Activated CD8-positive, alpha-beta T cell treated with anti-CD3 and anti-CD28 coated beads, Interleukin-2, amount 10 ng/mL, durations not matched to agents 7 days and 5 days (primary cell): ENCODE results near the gene MACROD2. TPM values are rescaled to one million over a fixed set of nuclear protein-coding genes. Genes with fewer than 3 reads are reported as not detected.

Source experiments
- ATAC-seq: fragments of 150-1000 bp; cut with Tn5 transposase; one replicate; pipeline ENCODE4 v1.10.0; 2021; ENCODE audit warnings: moderate library complexity
- CTCF ChIA-PET: fragments of 350-600 bp; sonication (Branson Sonifier 250); formaldehyde crosslinking; loops from one replicate; lab custom pipeline; 2021; ENCODE audit warnings: antibody characterized with exemption; lab: Charles Lee
- POLR2A ChIA-PET: fragments of 350-600 bp; sonication (Branson Sonifier 250); formaldehyde crosslinking; loops from one replicate; lab custom pipeline; 2021; ENCODE audit warnings: antibody characterized with exemption; lab: Charles Lee
- DNase-seq: peaks from one replicate; pipeline ENCODE4 v3.0.0-alpha.2; 2020
- H3K27ac Mint-ChIP-seq: one replicate; pipeline ENCODE4 v1.8.0; 2021; ENCODE audit warnings: mild to moderate bottlenecking, mixed read lengths
- H3K27me3 Mint-ChIP-seq: one replicate; pipeline ENCODE4 v1.8.0; 2021; ENCODE audit warnings: low read depth, mixed read lengths
- H3K36me3 Mint-ChIP-seq: one replicate; pipeline ENCODE4 v1.8.0; 2021; ENCODE audit warnings: low read depth, mixed read lengths
- H3K4me1 Mint-ChIP-seq: one replicate; pipeline ENCODE4 v1.8.0; 2021; ENCODE audit warnings: low read depth, mixed read lengths
- H3K4me3 Mint-ChIP-seq: one replicate; pipeline ENCODE4 v1.8.0; 2021; ENCODE audit warnings: mild to moderate bottlenecking, mixed read lengths
- H3K9me3 Mint-ChIP-seq: one replicate; pipeline ENCODE4 v1.8.0; 2022; ENCODE audit warnings: mixed read lengths; ENCODE audit not compliant: insufficient read depth
- total RNA-seq, 2 experiments: library from RNA; stranded (reverse); gene quantifications; one replicate each; pipeline ENCODE4 v1.2.3, GENCODE V29; 2021

MACROD2 gene
- total RNA-seq, 2 experiments from 2014 or later, result 0.08 TPM; not detected in 1

DNA sequence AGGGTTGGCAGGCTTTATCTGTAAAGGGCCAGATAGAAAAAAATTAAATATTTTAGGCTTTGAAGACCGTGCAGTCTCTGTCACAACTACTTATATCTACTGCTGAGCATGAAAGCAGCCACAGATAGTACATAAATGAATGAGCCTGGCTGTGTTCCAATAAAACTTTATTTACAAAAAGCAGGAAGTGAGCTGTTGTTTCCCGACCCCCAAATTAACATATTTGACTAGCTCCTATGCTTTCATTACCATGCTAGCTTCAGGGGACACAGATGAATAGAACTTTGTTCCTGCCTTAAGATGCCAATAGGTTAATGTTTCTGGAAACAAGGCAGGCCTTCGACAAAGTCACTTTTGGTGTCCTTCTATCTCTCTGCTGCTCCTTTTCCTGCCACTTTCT lies 1400.1 kb downstream of the MACROD2 start:
- Mint-ChIP-seq H3K9me3 (peaks cover 4% of the 10 kb centered on the region), H3K4me3 (no peak overlapping the region), H3K36me3 (no peaks in the 10 kb centered on the region), H3K27ac (no peak overlapping the region), H3K4me1 (no peaks in the 10 kb centered on the region), H3K27me3 (no peaks in the 10 kb centered on the region)
- no peak for ATAC-seq
- ChIA-PET POLR2A (no interaction called here), CTCF (interaction anchor here (1.2 kb wide), 1 partner anchor 14 kb away, joined by 3 read pairs; no protein-coding TSS in a partner anchor)
- DNase-seq, result no peak

DNA sequence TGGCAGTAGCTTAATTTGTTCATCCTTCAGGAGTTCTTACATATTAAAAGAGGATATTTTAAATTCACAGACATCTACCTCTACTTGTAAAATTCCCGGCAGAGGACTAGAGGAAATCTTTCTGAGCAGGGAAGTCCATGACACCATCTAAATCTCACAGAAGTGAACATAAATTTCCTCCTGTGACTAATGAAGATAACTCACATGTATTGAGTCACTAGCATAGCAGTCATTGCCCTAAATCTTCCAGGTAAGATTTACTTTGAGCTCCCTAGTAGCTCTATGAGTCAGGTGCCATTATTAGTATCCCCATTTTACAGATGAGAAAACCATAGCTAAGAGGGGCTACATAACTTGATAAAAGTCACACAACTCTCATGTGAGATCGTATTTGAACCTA lies 1400.7 kb downstream of the MACROD2 start:
- CTCF ChIA-PET, result interaction anchor here (1.2 kb wide), 1 partner anchor 14 kb away, joined by 3 read pairs; no protein-coding TSS in a partner anchor
- Mint-ChIP-seq H3K36me3 (no peaks in the 10 kb centered on the region), H3K4me1 (no peaks in the 10 kb centered on the region), H3K9me3 (peaks cover 4% of the 10 kb centered on the region), H3K27me3 (no peaks in the 10 kb centered on the region), H3K4me3 (no peak overlapping the region), H3K27ac (no peak overlapping the region)
- DNase-seq, result no peak
- ATAC-seq, result no peak
- POLR2A ChIA-PET, result no interaction called here

DNA sequence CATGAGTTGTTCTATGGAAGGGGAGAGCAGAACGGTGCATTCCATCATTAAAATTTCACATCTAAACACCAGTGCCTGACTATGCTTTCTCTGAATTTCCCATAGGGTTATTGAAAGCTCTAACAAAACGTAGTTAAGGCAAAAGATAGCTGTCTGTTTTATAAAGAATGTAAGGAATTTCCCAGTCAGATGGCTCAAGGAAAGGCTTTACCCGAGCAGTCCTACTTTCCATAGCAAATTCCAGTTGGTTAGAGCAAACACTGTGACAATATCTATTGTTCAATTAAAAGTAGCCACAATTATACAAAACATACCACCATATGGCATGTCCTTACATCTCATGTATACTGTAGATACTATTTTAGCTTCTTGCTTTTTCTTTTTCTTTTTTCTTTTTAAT lies 1401.6 kb downstream of the MACROD2 start:
- H3K4me3 Mint-ChIP-seq, result no peak overlapping the region
- no peak overlapping the region for H3K27ac Mint-ChIP-seq
- CTCF ChIA-PET, result no interaction called here
- H3K9me3 Mint-ChIP-seq, result peaks cover 4% of the 10 kb centered on the region
- H3K27me3 Mint-ChIP-seq, result no peaks in the 10 kb centered on the region
- DNase-seq (no peak), ATAC-seq (no peak)
- POLR2A ChIA-PET, result no interaction called here
- H3K36me3 Mint-ChIP-seq, result no peaks in the 10 kb centered on the region
- no peaks in the 10 kb centered on the region for H3K4me1 Mint-ChIP-seq

DNA sequence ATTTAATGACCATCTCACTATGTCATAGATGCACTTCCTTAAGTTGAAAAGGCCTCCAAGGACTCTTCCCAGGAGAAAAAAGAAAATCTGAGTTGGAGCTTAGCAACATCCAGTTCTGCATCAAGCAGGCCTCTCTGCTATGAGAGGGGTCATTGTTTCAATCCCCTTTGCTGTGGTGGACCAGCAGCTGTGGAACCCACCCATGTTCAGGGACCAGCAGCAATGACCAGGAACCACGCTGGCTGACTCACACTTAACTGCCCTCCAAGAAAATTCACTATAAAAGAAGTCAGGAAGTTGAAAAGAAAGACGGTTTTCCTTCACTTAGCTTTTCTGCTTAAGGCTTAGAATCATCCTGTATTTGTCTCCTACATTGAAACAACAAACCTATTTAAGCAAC lies 1404.5 kb downstream of the MACROD2 start:
- no peak overlapping the region for H3K4me3 Mint-ChIP-seq
- peaks cover 4% of the 10 kb centered on the region for H3K9me3 Mint-ChIP-seq
- ChIA-PET CTCF (no interaction called here), POLR2A (no interaction called here)
- ATAC-seq, result no peak
- H3K4me1 Mint-ChIP-seq, result no peaks in the 10 kb centered on the region
- no peaks in the 10 kb centered on the region for H3K27me3 Mint-ChIP-seq
- DNase-seq, result no peak
- H3K27ac Mint-ChIP-seq, result no peak overlapping the region
- no peaks in the 10 kb centered on the region for H3K36me3 Mint-ChIP-seq

DNA sequence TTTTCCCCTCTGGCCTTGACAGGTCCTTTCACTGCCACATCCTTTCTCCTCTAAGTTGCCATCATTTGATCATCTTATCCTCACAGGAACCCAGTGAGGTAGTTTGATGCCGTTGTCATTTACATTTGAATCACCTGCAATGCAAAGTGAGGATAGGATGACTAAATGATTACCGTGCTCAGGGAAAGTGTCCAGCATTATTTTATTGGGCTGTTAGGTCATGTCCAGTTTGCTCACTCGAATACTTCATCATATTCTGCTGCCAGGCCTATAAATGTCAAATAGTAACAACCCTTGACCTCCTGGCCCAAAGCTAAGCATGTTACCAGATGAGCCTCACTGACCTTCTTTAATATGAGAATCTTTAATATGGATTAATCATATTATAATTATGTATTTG lies 1410.8 kb downstream of the MACROD2 start:
- POLR2A ChIA-PET, result no interaction called here
- no peaks in the 10 kb centered on the region for H3K36me3 Mint-ChIP-seq
- ATAC-seq (no peak), DNase-seq (no peak)
- no peaks in the 10 kb centered on the region for H3K9me3 Mint-ChIP-seq
- no peaks in the 10 kb centered on the region for H3K4me1 Mint-ChIP-seq
- no peaks in the 10 kb centered on the region for H3K27me3 Mint-ChIP-seq
- H3K27ac Mint-ChIP-seq, result no peak overlapping the region
- CTCF ChIA-PET, result no interaction called here
- H3K4me3 Mint-ChIP-seq, result no peak overlapping the region

DNA sequence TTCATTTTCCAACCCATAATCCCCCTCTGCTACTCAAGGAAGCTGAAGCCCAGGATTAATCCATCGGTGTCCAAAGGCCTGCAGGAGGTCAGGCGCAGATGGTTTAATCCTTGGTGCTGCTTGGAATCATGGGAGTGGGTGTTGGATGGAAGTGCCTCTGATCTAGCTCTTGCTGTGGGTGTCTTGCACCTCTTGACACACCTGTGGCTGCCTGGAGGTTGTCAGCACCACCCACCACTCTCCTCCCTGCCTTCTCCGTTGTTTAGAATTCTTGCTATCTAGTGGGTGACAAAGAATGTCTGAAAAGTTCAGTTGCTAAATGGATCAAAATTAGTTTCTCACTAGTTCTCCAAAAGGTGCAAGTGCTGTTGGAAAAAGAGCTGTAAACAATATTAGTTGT lies 1416.5 kb downstream of the MACROD2 start:
- DNase-seq, result no peak
- Mint-ChIP-seq H3K4me3 (no peak overlapping the region), H3K27me3 (no peaks in the 10 kb centered on the region), H3K4me1 (no peaks in the 10 kb centered on the region), H3K36me3 (no peaks in the 10 kb centered on the region), H3K27ac (no peak overlapping the region), H3K9me3 (peaks cover 9% of the 10 kb centered on the region)
- POLR2A ChIA-PET, result no interaction called here
- CTCF ChIA-PET, result no interaction called here
- ATAC-seq, result no peak

DNA sequence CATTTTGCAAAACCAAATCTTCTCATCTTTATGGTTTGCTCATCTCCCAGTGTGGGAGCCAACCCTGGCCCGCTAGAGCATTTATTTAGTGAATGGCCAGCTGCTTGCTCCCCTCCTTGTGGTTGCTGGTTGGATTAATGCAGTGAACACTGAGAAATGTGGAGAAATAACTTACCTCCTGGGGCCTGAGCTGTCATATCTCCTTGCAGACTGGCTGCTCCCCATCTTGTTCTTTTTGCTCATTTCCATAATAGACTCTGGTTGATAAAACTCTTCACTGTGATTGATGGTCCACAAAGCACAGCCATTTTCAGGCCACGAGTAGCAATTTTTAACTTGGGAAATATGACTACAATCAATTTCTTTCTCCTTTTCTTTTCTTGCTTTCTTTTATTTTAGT lies 1420.6 kb downstream of the MACROD2 start:
- ChIA-PET POLR2A (no interaction called here), CTCF (no interaction called here)
- Mint-ChIP-seq H3K27me3 (no peaks in the 10 kb centered on the region), H3K9me3 (peaks cover 9% of the 10 kb centered on the region), H3K4me1 (no peaks in the 10 kb centered on the region), H3K4me3 (no peak overlapping the region), H3K27ac (no peak overlapping the region), H3K36me3 (no peaks in the 10 kb centered on the region)
- DNase-seq, result no peak
- no peak for ATAC-seq

DNA sequence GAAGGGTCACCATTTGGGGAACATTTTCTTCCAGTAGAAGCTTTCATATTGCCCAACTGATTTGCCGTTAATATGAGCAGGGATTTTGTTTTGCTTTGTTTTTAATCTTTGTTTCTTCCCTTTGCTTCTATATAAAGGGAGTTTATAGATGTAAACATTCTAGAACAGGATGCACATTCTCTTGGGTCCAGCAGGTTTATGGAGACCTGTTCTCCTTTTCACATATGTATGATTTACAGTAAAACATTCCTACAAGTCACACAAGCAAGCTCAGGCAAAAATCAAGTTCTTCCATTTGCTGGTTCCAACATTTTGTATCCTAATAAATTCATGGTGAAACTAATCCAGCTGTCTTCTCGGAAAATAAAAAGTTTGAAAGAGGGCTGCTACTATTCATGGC lies 1424.5 kb downstream of the MACROD2 start:
- Mint-ChIP-seq H3K4me1 (no peaks in the 10 kb centered on the region), H3K27ac (no peak overlapping the region), H3K4me3 (no peak overlapping the region), H3K36me3 (no peaks in the 10 kb centered on the region), H3K9me3 (peaks cover 9% of the 10 kb centered on the region), H3K27me3 (no peaks in the 10 kb centered on the region)
- DNase-seq (no peak), ATAC-seq (no peak)
- CTCF ChIA-PET, result interaction anchor here (0.5 kb wide), 1 partner anchor 331 kb away, joined by 4 read pairs; no protein-coding TSS in a partner anchor
- POLR2A ChIA-PET, result no interaction called here

DNA sequence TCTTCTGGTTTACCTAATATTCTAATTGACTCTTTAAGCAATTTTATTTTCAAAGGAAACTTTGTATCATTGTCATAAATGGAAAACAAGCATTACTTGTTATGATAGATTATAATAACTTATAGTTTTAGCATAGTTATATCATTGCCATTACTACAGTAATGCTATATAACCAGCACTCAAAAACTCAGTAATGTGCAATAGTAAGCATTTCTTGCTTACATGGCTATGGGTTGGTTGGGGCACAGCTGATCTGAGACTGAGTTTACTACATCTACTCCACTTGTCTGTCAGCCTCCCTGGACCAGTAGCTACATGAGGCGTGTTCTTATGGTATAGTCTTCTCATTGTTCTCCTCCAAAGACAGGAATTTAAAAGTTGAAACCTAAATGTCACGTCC lies 1427.7 kb downstream of the MACROD2 start:
- no peak overlapping the region for H3K4me3 Mint-ChIP-seq
- no peaks in the 10 kb centered on the region for H3K36me3 Mint-ChIP-seq
- peaks cover 5% of the 10 kb centered on the region for H3K9me3 Mint-ChIP-seq
- H3K27me3 Mint-ChIP-seq, result no peaks in the 10 kb centered on the region
- DNase-seq (no peak), ATAC-seq (no peak)
- no peaks in the 10 kb centered on the region for H3K4me1 Mint-ChIP-seq
- CTCF ChIA-PET, result no interaction called here
- no peak overlapping the region for H3K27ac Mint-ChIP-seq
- POLR2A ChIA-PET, result no interaction called here

DNA sequence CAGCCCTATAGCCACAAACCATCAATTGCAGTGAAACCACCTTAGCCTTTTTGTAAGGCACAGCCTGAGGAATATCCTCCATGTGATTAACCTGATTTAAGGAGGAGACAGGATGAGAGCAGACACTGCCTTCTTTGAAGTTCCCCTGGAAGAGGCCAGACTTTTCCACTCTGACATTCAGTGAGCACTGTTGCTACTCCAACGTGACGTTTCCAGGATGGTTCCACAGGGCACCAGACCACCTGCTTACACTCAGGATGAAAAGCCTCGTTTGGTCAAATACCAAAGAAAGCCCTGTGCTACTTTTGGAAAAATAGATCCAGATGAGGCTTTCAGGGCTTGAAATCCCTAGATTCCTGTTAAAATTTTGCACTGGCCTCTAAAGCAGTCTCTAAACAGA lies 1444.2 kb downstream of the MACROD2 start:
- Mint-ChIP-seq H3K27ac (no peak overlapping the region), H3K9me3 (peaks cover under 1% of the 10 kb centered on the region), H3K36me3 (no peaks in the 10 kb centered on the region), H3K4me1 (no peaks in the 10 kb centered on the region), H3K4me3 (no peak overlapping the region), H3K27me3 (no peaks in the 10 kb centered on the region)
- POLR2A ChIA-PET, result no interaction called here
- no peak for DNase-seq
- ATAC-seq, result no peak
- CTCF ChIA-PET, result no interaction called here

DNA sequence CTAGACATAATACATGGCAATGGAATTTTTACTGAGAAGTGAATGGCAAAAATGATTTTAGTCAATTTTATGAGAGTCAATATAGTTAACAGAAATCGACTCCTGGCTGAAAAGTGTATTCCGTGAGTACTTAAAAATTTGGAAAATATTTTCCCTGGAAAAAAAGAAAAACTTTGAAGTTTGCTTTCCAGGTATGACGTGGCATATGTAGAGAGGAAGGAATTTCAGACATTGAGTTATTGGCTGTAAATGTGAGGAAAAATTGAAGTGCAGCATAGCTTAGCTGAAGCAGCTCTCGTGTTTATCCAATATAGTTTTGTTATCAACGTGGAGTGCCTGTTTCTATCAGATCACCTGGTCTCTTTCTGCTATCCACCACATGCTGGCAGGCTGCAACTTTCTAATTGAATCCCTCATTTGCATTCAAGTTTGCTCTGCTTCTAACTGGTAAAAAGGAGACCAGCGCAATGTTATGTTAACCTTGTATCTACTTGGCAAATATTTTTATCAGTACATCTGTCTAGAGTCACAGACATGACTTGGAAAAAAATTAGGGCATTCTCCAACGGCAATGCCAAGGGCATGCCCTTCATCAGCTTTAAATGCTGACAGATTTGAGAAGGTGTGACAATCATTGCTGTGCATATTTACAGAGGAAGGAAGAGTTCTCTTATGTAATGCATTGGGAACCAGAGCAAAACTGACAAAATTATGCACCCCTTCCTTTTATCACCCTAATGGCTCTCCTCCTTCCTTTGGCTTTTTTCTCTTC lies 1444.9 kb downstream of the MACROD2 start:
- no peaks in the 10 kb centered on the region for H3K36me3 Mint-ChIP-seq
- H3K4me3 Mint-ChIP-seq, result no peak overlapping the region
- DNase-seq (no peak), ATAC-seq (no peak)
- CTCF ChIA-PET, result no interaction called here
- no peak overlapping the region for H3K27ac Mint-ChIP-seq
- POLR2A ChIA-PET, result no interaction called here
- no peaks in the 10 kb centered on the region for H3K27me3 Mint-ChIP-seq
- H3K4me1 Mint-ChIP-seq, result no peaks in the 10 kb centered on the region
- no peaks in the 10 kb centered on the region for H3K9me3 Mint-ChIP-seq

DNA sequence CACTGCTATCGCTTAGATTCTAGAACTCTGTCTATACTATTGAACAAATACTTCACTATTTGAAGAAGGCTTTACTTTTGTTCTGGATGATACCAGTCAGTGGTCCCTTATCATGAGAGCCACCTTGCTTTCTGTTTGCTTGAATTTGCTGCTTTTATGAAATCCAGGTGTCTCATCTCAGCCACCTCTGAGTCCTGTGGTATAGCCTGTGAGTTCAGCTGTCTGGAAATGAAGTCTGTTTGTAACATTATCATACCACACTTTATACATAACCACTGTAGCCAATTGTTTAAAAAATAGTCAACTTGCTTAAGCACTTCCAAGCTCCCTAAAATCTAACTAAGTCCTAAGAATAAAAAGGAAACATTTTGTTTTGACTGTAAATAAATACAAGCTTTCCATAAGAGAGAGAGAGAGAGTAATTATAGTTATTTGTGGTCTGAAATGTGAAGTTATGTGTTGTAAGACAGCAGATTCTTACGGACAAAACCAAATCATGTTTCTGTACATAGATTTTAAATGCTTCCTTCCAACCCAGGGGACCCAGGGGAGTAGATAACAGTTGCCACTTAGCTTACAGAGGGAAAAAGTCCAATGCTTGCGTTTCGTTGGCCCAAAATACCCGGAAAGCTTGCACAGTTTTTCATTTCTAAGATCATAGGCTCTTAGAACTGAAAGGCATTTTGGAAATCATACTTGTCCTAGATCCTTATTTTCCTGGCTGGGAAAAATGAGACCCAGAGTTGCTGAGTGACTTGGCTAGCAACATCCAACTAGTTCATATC lies 1449.9 kb downstream of the MACROD2 start:
- POLR2A ChIA-PET, result no interaction called here
- no peak for DNase-seq
- no peak overlapping the region for H3K4me3 Mint-ChIP-seq
- H3K4me1 Mint-ChIP-seq, result no peaks in the 10 kb centered on the region
- H3K27ac Mint-ChIP-seq, result no peak overlapping the region
- H3K36me3 Mint-ChIP-seq, result no peaks in the 10 kb centered on the region
- CTCF ChIA-PET, result no interaction called here
- no peak for ATAC-seq
- no peaks in the 10 kb centered on the region for H3K9me3 Mint-ChIP-seq
- H3K27me3 Mint-ChIP-seq, result no peaks in the 10 kb centered on the region
